ENCODE results near the gene TAS1R1. TPM values are rescaled to one million over a fixed set of nuclear protein-coding genes. Genes with fewer than 3 reads are reported as not detected.

TAS1R1 gene
- total RNA-seq, 2 donors from 2014 or later = not detected

DNA sequence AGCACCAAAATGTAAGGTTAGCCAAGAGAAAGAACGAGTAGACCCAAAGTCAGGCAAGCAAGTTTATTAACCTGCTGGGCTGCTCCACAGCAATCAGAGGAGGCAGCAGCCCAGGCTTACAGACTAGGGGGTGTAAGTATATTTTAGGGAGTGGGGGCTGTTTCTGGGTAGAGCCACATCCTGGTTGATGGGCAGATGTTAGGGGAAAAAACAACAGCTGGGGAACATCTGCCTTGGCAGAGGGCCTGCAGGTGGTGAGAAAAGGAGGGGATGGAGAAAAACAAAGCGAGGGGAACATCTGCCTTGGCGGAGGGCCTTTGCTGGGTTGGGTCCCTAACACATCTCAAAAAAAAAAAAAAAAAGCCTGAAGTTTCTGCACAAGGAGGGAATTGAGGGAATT, 15.0 kb downstream of the TAS1R1 start:
- DNase-seq = no peak
- Mint-ChIP-seq H3K27me3 (ENCODE audit: low read depth) (no peaks in the 10 kb centered on the region), H3K36me3 (ENCODE audit: insufficient read depth in 2 of 2) (no peaks in the 10 kb centered on the region), H3K4me3 (no peak overlapping the region), H3K9me3 (peaks cover 2 to 3% of the 10 kb centered on the region in 2 donors), H3K27ac (no peak overlapping the region), H3K4me1 (ENCODE audit: low read depth) (peaks cover 7% of the 10 kb centered on the region)
- no peak for ATAC-seq (replicated peaks in 1 of 2)

DNA sequence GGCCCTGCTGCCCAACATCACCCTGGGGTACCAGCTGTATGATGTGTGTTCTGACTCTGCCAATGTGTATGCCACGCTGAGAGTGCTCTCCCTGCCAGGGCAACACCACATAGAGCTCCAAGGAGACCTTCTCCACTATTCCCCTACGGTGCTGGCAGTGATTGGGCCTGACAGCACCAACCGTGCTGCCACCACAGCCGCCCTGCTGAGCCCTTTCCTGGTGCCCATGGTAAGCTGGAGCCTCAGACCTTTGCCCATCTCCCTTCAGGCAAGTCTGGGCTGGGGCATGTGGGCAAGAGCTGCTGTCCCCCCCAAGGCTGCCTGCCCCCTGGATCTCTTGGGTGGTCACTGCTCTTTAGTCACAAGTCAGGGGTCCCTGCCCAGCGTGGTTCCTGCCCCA, 15.9 kb downstream of the TAS1R1 start:
- Mint-ChIP-seq H3K27me3 (ENCODE audit: low read depth) (no peaks in the 10 kb centered on the region), H3K4me1 (ENCODE audit: low read depth) (peaks cover 7% of the 10 kb centered on the region), H3K9me3 (peaks cover 2 to 3% of the 10 kb centered on the region in 2 donors), H3K27ac (no peak overlapping the region), H3K36me3 (ENCODE audit: insufficient read depth in 2 of 2) (no peaks in the 10 kb centered on the region), H3K4me3 (no peak overlapping the region)
- DNase-seq (no peak), ATAC-seq (replicated peaks in 1 of 2) (no peak)

DNA sequence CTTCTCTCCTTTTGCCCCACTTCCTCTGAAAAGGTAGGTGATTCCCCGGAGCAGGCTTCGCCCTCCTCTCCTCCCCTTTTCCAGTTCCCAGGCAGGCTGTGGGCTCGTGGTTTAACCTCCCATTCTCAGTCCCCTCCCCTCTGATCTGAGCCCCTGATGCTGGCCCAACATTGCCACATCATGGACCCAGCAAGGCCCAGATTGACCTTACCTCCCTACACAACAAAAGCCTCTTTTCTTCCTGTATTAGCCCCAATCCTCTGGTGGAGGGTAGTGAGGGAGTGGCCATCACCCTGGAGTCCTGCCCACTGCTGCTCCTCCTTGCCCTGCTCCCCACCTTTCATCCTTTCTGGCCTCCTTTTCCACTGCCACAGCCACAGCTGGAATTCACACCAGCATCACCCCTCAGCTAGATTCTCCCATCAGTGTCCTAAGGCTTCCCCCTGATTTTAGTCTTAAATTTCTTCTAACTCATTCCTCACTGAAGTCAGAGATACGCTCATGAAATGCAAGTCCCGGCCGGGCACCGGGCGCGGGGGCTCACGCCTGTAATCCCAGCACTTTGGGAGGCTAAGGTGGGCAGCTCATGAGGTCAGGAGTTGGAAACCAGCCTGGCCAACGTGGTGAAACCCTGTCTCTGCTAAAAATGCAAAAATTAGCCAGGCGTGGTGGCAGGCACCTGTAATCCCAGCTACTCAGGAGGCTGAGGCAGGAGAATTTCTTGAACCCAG, 17.7 kb downstream of the TAS1R1 start:
- no peak for DNase-seq
- H3K9me3 Mint-ChIP-seq = peaks cover 2 to 3% of the 10 kb centered on the region in 2 donors
- no peaks in the 10 kb centered on the region for H3K27me3 Mint-ChIP-seq (ENCODE audit: low read depth)
- H3K27ac Mint-ChIP-seq = no peak overlapping the region
- H3K4me1 Mint-ChIP-seq (ENCODE audit: low read depth) = peaks cover 7% of the 10 kb centered on the region
- H3K36me3 Mint-ChIP-seq (ENCODE audit: insufficient read depth in 2 of 2) = no peaks in the 10 kb centered on the region
- no peak overlapping the region for H3K4me3 Mint-ChIP-seq
- no peak for ATAC-seq (replicated peaks in 1 of 2)

DNA sequence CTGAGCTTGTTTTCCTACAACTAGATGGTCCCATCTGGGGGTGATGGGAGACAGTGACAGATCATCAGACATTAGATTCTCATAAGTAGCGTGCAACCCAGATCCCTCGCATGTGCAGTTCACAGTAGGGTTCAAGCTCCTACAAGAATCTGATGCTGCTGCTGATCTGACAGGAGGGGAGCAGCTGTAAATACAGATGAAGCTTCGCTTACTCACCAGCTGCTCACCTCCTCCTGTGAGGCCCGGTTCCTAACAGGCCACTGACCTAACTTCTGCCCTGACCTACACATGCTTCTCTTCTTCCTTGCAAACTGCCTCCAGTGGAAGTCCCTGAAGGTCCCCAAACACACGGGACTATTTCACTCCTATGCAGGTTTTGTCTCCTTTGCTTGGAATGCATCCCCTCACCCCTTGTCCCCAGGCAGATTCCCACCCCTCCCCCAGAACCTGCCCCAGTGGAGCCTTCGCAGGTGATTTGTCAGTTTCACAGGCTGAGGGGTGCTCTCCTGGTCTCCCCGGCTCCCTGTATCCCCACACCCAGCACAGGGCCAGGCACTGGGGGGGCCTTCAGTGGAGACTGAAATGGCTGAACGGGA, 19.0 kb downstream of the TAS1R1 start:
- ATAC-seq (replicated peaks in 1 of 2) (no peak), DNase-seq (no peak)
- peaks cover 12% of the 10 kb centered on the region for H3K4me1 Mint-ChIP-seq (ENCODE audit: low read depth)
- H3K36me3 Mint-ChIP-seq (ENCODE audit: insufficient read depth in 2 of 2) = no peaks in the 10 kb centered on the region
- no peaks in the 10 kb centered on the region for H3K27me3 Mint-ChIP-seq (ENCODE audit: low read depth)
- no peak overlapping the region for H3K4me3 Mint-ChIP-seq
- peaks cover 2 to 3% of the 10 kb centered on the region in 2 donors for H3K9me3 Mint-ChIP-seq
- no peak overlapping the region for H3K27ac Mint-ChIP-seq

DNA sequence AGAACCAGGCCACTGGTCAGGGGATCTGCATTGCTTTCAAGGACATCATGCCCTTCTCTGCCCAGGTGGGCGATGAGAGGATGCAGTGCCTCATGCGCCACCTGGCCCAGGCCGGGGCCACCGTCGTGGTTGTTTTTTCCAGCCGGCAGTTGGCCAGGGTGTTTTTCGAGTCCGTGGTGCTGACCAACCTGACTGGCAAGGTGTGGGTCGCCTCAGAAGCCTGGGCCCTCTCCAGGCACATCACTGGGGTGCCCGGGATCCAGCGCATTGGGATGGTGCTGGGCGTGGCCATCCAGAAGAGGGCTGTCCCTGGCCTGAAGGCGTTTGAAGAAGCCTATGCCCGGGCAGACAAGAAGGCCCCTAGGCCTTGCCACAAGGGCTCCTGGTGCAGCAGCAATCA, 19.7 kb downstream of the TAS1R1 start:
- Mint-ChIP-seq H3K27ac (no peak overlapping the region), H3K4me1 (ENCODE audit: low read depth) (peaks cover 18% of the 10 kb centered on the region), H3K9me3 (peaks cover 2 to 3% of the 10 kb centered on the region in 2 donors), H3K36me3 (ENCODE audit: insufficient read depth in 2 of 2) (no peaks in the 10 kb centered on the region), H3K4me3 (no peak overlapping the region), H3K27me3 (ENCODE audit: low read depth) (no peaks in the 10 kb centered on the region)
- ATAC-seq (replicated peaks in 1 of 2) (no peak), DNase-seq (no peak)

DNA sequence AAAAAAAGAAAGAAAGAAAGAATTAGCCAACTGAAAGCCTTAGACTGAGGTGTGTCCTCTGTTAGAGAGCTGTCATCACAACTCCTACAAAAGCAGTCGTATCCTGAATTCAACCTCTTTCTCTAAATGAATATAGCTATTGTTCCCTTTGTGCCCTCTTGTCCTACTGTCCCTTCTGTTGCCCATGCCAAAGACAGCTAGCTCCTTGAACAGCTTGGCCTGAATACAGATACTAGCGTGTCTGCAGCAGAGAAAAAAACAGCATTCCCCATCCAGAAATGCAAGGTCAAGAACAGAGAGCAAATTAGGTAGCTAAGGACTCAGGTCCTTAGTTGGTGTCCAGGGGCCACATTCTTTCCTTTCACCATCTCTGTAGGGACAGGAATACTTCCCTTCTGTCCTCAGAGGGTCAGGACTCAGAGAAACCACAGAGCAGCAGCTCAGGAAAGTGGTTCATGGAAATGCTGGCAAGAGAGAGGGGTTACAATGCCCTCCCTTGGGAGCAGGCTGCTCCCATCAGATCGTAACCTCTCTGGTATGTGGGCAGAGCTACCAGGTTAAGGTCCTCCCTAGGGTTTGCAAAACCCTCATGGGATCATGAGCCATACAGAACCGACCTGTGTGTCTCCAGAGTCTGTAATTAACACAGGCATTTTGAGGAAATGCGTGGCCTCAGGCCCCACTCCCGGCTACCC, 22.9 kb downstream of the TAS1R1 start:
- Mint-ChIP-seq H3K4me1 (ENCODE audit: low read depth) (peaks cover 35% of the 10 kb centered on the region), H3K27ac (no peak overlapping the region), H3K27me3 (ENCODE audit: low read depth) (no peaks in the 10 kb centered on the region), H3K36me3 (ENCODE audit: insufficient read depth in 2 of 2) (peaks cover 0 to 1% of the 10 kb centered on the region in 2 donors), H3K4me3 (no peak overlapping the region), H3K9me3 (no peaks in the 10 kb centered on the region)
- ATAC-seq (replicated peaks in 1 of 2) (no peak), DNase-seq (no peak)

DNA sequence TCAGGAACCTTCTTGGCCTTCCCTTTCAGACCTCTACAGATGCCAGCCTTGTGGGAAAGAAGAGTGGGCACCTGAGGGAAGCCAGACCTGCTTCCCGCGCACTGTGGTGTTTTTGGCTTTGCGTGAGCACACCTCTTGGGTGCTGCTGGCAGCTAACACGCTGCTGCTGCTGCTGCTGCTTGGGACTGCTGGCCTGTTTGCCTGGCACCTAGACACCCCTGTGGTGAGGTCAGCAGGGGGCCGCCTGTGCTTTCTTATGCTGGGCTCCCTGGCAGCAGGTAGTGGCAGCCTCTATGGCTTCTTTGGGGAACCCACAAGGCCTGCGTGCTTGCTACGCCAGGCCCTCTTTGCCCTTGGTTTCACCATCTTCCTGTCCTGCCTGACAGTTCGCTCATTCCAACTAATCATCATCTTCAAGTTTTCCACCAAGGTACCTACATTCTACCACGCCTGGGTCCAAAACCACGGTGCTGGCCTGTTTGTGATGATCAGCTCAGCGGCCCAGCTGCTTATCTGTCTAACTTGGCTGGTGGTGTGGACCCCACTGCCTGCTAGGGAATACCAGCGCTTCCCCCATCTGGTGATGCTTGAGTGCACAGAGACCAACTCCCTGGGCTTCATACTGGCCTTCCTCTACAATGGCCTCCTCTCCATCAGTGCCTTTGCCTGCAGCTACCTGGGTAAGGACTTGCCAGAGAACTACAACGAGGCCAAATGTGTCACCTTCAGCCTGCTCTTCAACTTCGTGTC, 23.7 kb downstream of the TAS1R1 start:
- Mint-ChIP-seq H3K4me1 (ENCODE audit: low read depth) (peaks cover 34% of the 10 kb centered on the region), H3K27me3 (ENCODE audit: low read depth) (no peaks in the 10 kb centered on the region), H3K36me3 (ENCODE audit: insufficient read depth in 2 of 2) (peaks cover 0 to 1% of the 10 kb centered on the region in 2 donors), H3K27ac (no peak overlapping the region), H3K4me3 (peak overlapping the region; percentile 96 to 98), H3K9me3 (no peaks in the 10 kb centered on the region)
- DNase-seq (no peak), ATAC-seq (replicated peaks in 1 of 2) (no peak)

DNA sequence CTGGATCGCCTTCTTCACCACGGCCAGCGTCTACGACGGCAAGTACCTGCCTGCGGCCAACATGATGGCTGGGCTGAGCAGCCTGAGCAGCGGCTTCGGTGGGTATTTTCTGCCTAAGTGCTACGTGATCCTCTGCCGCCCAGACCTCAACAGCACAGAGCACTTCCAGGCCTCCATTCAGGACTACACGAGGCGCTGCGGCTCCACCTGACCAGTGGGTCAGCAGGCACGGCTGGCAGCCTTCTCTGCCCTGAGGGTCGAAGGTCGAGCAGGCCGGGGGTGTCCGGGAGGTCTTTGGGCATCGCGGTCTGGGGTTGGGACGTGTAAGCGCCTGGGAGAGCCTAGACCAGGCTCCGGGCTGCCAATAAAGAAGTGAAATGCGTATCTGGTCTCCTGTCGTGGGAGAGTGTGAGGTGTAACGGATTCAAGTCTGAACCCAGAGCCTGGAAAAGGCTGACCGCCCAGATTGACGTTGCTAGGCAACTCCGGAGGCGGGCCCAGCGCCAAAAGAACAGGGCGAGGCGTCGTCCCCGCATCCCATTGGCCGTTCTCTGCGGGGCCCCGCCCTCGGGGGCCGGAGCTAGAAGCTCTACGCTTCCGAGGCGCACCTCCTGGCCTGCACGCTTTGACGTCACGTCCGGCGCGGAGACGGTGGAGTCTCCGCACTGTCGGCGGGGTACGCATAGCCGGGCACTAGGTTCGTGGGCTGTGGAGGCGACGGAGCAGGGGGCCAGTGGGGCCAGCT, 24.4 kb downstream of the TAS1R1 start, which contains the start of gene ZBTB48:
ZBTB48 (plus strand) TSS at position 621 of the 745 bp plus-strand sequence. CDS start 616 bp downstream, outside the sequence.
- ATAC-seq (replicated peaks in 1 of 2) = peak; percentile 99
- Mint-ChIP-seq H3K4me1 (ENCODE audit: low read depth) (peaks cover 38% of the 10 kb centered on the region), H3K4me3 (peak within 1 kb of the TSS; percentile 96 to 98), H3K27me3 (ENCODE audit: low read depth) (no peaks in the 10 kb centered on the region), H3K9me3 (no peaks in the 10 kb centered on the region), H3K36me3 (ENCODE audit: insufficient read depth in 2 of 2) (peaks cover 0 to 1% of the 10 kb centered on the region in 2 donors), H3K27ac (peak within 1 kb of the TSS; percentile 92)
- peak; percentile 98 to 99 for DNase-seq

DNA sequence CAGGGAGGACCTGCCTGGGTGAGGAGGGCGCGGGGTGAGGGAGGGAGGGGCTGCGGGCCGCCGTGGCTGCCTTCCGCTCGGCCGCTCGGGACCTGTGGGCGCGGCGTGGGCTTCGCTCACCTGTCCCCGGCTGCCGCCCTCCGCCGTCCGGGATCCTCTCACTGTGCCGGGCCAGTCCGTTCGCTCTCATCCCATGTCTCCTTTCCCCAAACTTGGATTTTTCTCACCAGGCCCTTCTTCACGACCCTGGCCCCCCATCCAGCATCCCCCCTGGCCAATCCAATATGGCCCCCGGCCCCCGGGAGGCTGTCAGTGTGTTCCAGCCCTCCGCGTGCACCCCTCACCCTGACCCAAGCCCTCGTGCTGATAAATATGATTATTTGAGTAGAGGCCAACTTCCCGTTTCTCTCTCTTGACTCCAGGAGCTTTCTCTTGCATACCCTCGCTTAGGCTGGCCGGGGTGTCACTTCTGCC, 25.0 kb downstream of the TAS1R1 start:
- Mint-ChIP-seq H3K9me3 (no peaks in the 10 kb centered on the region), H3K36me3 (ENCODE audit: insufficient read depth in 2 of 2) (peaks cover 0 to 1% of the 10 kb centered on the region in 2 donors), H3K27me3 (ENCODE audit: low read depth) (no peaks in the 10 kb centered on the region), H3K27ac (peak overlapping the region; percentile 92), H3K4me1 (ENCODE audit: low read depth) (peaks cover 44% of the 10 kb centered on the region), H3K4me3 (peak overlapping the region; percentile 96 to 98)
- DNase-seq (no peak), ATAC-seq (replicated peaks in 1 of 2) (no peak)

DNA sequence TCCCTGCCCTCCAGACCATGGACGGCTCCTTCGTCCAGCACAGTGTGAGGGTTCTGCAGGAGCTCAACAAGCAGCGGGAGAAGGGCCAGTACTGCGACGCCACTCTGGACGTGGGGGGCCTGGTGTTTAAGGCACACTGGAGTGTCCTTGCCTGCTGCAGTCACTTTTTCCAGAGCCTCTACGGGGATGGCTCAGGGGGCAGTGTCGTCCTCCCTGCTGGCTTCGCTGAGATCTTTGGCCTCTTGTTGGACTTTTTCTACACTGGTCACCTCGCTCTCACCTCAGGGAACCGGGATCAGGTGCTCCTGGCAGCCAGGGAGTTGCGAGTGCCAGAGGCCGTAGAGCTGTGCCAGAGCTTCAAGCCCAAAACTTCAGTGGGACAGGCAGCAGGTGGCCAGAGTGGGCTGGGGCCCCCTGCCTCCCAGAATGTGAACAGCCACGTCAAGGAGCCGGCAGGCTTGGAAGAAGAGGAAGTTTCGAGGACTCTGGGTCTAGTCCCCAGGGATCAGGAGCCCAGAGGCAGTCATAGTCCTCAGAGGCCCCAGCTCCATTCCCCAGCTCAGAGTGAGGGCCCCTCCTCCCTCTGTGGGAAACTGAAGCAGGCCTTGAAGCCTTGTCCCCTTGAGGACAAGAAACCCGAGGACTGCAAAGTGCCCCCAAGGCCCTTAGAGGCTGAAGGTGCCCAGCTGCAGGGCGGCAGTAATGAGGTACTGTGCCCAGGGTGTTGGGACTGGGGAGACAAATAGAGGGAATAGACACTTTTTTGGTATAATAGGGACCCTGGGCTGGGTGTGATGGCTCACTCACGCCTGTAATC, 25.7 kb downstream of the TAS1R1 start:
- H3K4me1 Mint-ChIP-seq (ENCODE audit: low read depth) = peaks cover 44% of the 10 kb centered on the region
- peak overlapping the region; percentile 92 for H3K27ac Mint-ChIP-seq
- peaks cover 0 to 1% of the 10 kb centered on the region in 2 donors for H3K36me3 Mint-ChIP-seq (ENCODE audit: insufficient read depth in 2 of 2)
- DNase-seq (no peak), ATAC-seq (replicated peaks in 1 of 2) (no peak)
- no peaks in the 10 kb centered on the region for H3K27me3 Mint-ChIP-seq (ENCODE audit: low read depth)
- H3K9me3 Mint-ChIP-seq = no peaks in the 10 kb centered on the region
- peak overlapping the region; percentile 96 to 98 for H3K4me3 Mint-ChIP-seq

DNA sequence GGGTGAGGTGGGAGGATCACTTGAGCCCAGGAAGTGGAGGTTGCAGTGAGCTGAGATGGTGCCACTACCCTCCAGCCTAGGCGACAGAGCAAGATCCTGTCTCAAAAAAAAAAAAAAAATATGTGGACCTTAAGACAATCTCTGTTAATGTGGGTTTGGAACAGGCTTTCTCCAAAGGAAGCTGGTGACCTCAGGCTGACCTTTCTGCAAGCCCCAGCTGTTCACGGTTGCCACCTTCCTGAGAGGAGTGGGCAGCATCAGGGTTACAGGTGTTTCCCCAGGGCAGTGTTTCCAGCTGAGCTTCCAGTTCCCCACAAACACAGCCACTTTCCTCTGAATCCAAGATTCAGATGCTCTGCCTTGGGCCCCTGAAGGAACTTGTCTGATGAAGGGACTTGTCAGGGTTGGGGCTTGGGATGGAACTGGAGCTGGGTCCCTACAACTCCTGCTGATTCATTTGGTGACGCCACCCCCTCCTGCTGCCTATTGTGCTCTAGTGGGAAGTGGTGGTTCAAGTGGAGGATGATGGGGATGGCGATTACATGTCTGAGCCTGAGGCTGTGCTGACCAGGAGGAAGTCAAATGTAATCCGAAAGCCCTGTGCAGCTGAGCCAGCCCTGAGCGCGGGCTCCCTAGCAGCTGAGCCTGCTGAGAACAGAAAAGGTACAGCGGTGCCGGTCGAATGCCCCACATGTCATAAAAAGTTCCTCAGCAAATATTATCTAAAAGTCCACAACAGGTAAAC, 26.6 kb downstream of the TAS1R1 start:
- Mint-ChIP-seq H3K9me3 (no peaks in the 10 kb centered on the region), H3K27ac (no peak overlapping the region), H3K27me3 (ENCODE audit: low read depth) (no peaks in the 10 kb centered on the region), H3K36me3 (ENCODE audit: insufficient read depth in 2 of 2) (peaks cover 0 to 1% of the 10 kb centered on the region in 2 donors), H3K4me1 (ENCODE audit: low read depth) (peaks cover 44% of the 10 kb centered on the region), H3K4me3 (peak overlapping the region; percentile 96 to 98)
- DNase-seq = no peak
- no peak for ATAC-seq (replicated peaks in 1 of 2)

Measured in activated T-cell treated with anti-CD3 and anti-CD28 coated beads, Interleukin-2, amount 50 U/mL, for 72 hours (primary cell).